Fibroblast of skin of left biceps (primary cell): ENCODE data around the gene ATP5F1D.

Experiments used
- DNase-seq, 2 experiments: peaks; one replicate each; pipeline ENCODE4 v3.0.0-alpha.2; 2013; ENCODE audit warnings: low read depth in 2 of 2

Gene ATP5F1D

GRCh38 chr19:1293782-1294604 lies 52.4 kb downstream of the ATP5F1D start:
- DNase-seq: no peak
